ENCODE data around the gene FDX2. TPM values are rescaled to one million over a fixed set of nuclear protein-coding genes. Genes with fewer than 3 reads are reported as not detected.

FDX2 gene
- total and polyA plus RNA-seq, 4 donors, result 9.6 to 38.4 (median 21.2) TPM

- Histone ChIP-seq H3K27ac (ENCODE audit: low read depth in 1 of 2, low read length in 1 of 2) (peak within 1 kb of the TSS in 1 of 2 donors; percentile 78), H3K9me3 (ENCODE audit: control insufficient read depth in 4 of 4, insufficient read depth in 3 of 4, low read length in 3 of 4) (no peaks in the 10 kb centered on the region), H3K27me3 (ENCODE audit: control insufficient read depth in 3 of 3, insufficient read depth in 3 of 3, low read length in 2 of 3) (peaks cover 0 to 19% (median 8%) of the 10 kb centered on the region in 3 donors), H3K36me3 (ENCODE audit: control insufficient read depth in 4 of 4, insufficient read depth in 4 of 4, low read length in 4 of 4) (peaks cover 0 to 32% (median 0%) of the 10 kb centered on the region in 4 donors), H3K4me3 (no peak within 1 kb of the TSS), H3K9ac (ENCODE audit: insufficient read depth in 1 of 2, low read length in 2 of 2) (peak within 1 kb of the TSS in 1 of 2 donors; percentile 26), H3K4me1 (ENCODE audit: control insufficient read depth in 5 of 5, insufficient read depth in 5 of 5, low read length in 5 of 5) (peaks cover 0 to 64% (median 39%) of the 10 kb centered on the region in 5 donors)
- TF ChIP-seq CTCF (IDR thresholded peaks at IDR 0.05; ENCODE audit: control extremely low read depth, extremely low read depth), result no peak
- peak; percentile 98 to 99 (median 98) for DNase-seq
- no peak for ATAC-seq (ENCODE audit: insufficient read depth, low FRiP score)
- 2 to 6% methylated on average over 59 of the region's 59 CpGs for WGBS, 2 donors
Measured at GRCh38 chr19:10286803-10287737, 28.7 kb downstream of the FDX2 start, which contains the start of gene ICAM4. TSS of gene ICAM4 (plus strand) at chr19:10286955. CDS start at chr19:10287013, 58 bp downstream.

GRCh38 chr19:10285393-10285792 lies 30.4 kb downstream of the FDX2 start:
- Histone ChIP-seq H3K4me1 (ENCODE audit: control insufficient read depth in 5 of 5, insufficient read depth in 5 of 5, low read length in 5 of 5) (peaks cover 0 to 48% (median 31%) of the 10 kb centered on the region in 5 donors), H3K9me3 (ENCODE audit: control insufficient read depth in 4 of 4, insufficient read depth in 3 of 4, low read length in 3 of 4) (no peaks in the 10 kb centered on the region), H3K36me3 (ENCODE audit: control insufficient read depth in 4 of 4, insufficient read depth in 4 of 4, low read length in 4 of 4) (peaks cover 0 to 34% (median 0%) of the 10 kb centered on the region in 4 donors), H3K4me3 (no peak overlapping the region), H3K27ac (ENCODE audit: low read depth in 1 of 2, low read length in 1 of 2) (peak overlapping the region in 1 of 2 donors; percentile 61), H3K9ac (ENCODE audit: insufficient read depth in 1 of 2, low read length in 2 of 2) (no peak overlapping the region), H3K27me3 (ENCODE audit: control insufficient read depth in 3 of 3, insufficient read depth in 3 of 3, low read length in 2 of 3) (peaks cover 0 to 8% (median 0%) of the 10 kb centered on the region in 3 donors)
- TF ChIP-seq CTCF (IDR thresholded peaks at IDR 0.05; ENCODE audit: control extremely low read depth, extremely low read depth), result no peak
- ATAC-seq (ENCODE audit: insufficient read depth, low FRiP score) (no peak), DNase-seq (no peak)
- 87 to 88% methylated on average over 4 of the region's 4 CpGs for WGBS, 2 donors

- no peak overlapping the region for H3K9ac ChIP-seq (ENCODE audit: insufficient read depth in 1 of 2, low read length in 2 of 2)
- no peaks in the 10 kb centered on the region for H3K9me3 ChIP-seq (ENCODE audit: control insufficient read depth in 4 of 4, insufficient read depth in 3 of 4, low read length in 3 of 4)
- peak overlapping the region in 1 of 2 donors; percentile 11 for H3K27ac ChIP-seq (ENCODE audit: low read depth in 1 of 2, low read length in 1 of 2)
- H3K36me3 ChIP-seq (ENCODE audit: control insufficient read depth in 4 of 4, insufficient read depth in 4 of 4, low read length in 4 of 4), result peaks cover 0 to 37% (median 0%) of the 10 kb centered on the region in 4 donors
- H3K27me3 ChIP-seq (ENCODE audit: control insufficient read depth in 3 of 3, insufficient read depth in 3 of 3, low read length in 2 of 3), result peaks cover 0 to 4% (median 0%) of the 10 kb centered on the region in 3 donors
- WGBS, 2 donors, result 89 to 93% methylated on average over 13 of the region's 13 CpGs
- DNase-seq, result no peak
- H3K4me3 ChIP-seq, result no peak overlapping the region
- no peak for ATAC-seq (ENCODE audit: insufficient read depth, low FRiP score)
- H3K4me1 ChIP-seq (ENCODE audit: control insufficient read depth in 5 of 5, insufficient read depth in 5 of 5, low read length in 5 of 5), result peaks cover 0 to 45% (median 29%) of the 10 kb centered on the region in 5 donors
- no peak for TF ChIP-seq CTCF (IDR thresholded peaks at IDR 0.05; ENCODE audit: control extremely low read depth, extremely low read depth)
Measured at GRCh38 chr19:10284960-10285278, 30.9 kb downstream of the FDX2 start.

All from lung (tissue), 12 donors.